PC-9 (cell line): ENCODE data around the gene CCDC63.

ENCODE experiments used
- EZH2 ChIP-seq: fragments of 200-600 bp; sonication (generic); IDR thresholded peaks from 2 replicates; pipeline ENCODE4 v1.8.0; 2017; ENCODE audit warnings: antibody characterized with exemption, low read depth
- TF ChIP-seq, protein P1 (sequence below): fragments of 200-600 bp; sonication (generic); conservative IDR thresholded peaks from 2 replicates; pipeline ENCODE4 v1.6.1; 2017; ENCODE audit warnings: mixed run types, antibody characterized with exemption, mild to moderate bottlenecking, moderate library complexity

DNA sequence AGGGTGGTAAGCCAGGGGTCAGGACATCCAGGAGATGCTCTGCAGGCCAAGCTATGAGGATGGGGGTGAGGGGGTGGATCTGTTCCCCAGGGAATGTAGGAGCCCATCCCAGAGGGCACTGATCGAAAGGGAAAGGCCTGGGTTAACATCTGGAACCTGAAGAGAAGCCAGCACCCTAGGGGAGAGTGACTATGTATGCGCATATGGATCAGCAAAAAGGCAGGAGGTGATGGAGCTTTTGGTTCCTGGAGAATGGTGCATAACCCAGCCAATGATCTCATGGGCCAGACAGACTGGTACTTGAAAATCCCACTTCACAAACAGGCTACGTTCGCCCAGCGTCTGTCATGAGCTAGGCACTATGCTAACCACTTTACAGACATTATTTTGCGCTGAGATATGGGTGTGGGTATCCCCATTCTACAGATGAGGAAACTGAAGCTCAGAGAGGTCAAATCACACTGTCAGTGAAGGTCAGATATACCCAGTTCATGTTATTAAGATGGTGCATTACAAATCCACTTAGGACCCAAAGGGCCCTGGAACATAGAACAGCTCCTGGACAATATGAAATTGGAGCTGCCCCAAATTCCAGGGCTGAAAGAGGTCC, 1.6 kb downstream of the CCDC63 start:
- TF ChIP-seq, protein P1, sequence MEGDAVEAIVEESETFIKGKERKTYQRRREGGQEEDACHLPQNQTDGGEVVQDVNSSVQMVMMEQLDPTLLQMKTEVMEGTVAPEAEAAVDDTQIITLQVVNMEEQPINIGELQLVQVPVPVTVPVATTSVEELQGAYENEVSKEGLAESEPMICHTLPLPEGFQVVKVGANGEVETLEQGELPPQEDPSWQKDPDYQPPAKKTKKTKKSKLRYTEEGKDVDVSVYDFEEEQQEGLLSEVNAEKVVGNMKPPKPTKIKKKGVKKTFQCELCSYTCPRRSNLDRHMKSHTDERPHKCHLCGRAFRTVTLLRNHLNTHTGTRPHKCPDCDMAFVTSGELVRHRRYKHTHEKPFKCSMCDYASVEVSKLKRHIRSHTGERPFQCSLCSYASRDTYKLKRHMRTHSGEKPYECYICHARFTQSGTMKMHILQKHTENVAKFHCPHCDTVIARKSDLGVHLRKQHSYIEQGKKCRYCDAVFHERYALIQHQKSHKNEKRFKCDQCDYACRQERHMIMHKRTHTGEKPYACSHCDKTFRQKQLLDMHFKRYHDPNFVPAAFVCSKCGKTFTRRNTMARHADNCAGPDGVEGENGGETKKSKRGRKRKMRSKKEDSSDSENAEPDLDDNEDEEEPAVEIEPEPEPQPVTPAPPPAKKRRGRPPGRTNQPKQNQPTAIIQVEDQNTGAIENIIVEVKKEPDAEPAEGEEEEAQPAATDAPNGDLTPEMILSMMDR, result no peak
- no peak for TF ChIP-seq EZH2
